Muscle layer of colon (tissue), 2 donors: ENCODE data around the gene FRMD1.

Experiments
- H3K27ac ChIP-seq: one replicate; pipeline ENCODE4 v1.7.0; 2013; ENCODE audit warnings: low read depth, mild to moderate bottlenecking, low read length, moderate library complexity
- H3K27me3 ChIP-seq, 2 donors: one replicate each; pipeline ENCODE4 v1.7.0; 2013; ENCODE audit warnings: low read length in 2 of 2, mild to moderate bottlenecking in 2 of 2; ENCODE audit not compliant: insufficient read depth in 2 of 2, control insufficient read depth in 1 of 2
- H3K36me3 ChIP-seq: one replicate; pipeline ENCODE4 v1.7.0; 2013; ENCODE audit warnings: mild to moderate bottlenecking, low read length; ENCODE audit not compliant: insufficient read depth
- H3K4me1 ChIP-seq: one replicate; pipeline ENCODE4 v1.7.0; 2013; ENCODE audit warnings: mild to moderate bottlenecking, low read length; ENCODE audit not compliant: insufficient read depth
- H3K4me3 ChIP-seq, 2 donors: one replicate each; pipeline ENCODE4 v1.7.0; 2013; ENCODE audit warnings: low read length in 2 of 2, low read depth in 1 of 2, mild to moderate bottlenecking in 1 of 2, moderate library complexity in 1 of 2
- H3K9ac ChIP-seq: one replicate; pipeline ENCODE4 v1.7.0; 2013; ENCODE audit warnings: low read length
- H3K9me3 ChIP-seq: one replicate; pipeline ENCODE4 v1.7.0; 2013; ENCODE audit warnings: mild to moderate bottlenecking, low read length
- donor health status: abdominal sarcoma.
- donor health status: Adenocarcinoma of cecum.

Gene FRMD1

GRCh38 chr6:168055696-168056489 is 23.1 kb downstream of the FRMD1 start:
- Histone ChIP-seq H3K4me3 (no peak overlapping the region), H3K9me3 (no peaks in the 10 kb centered on the region), H3K27me3 (no peaks in the 10 kb centered on the region), H3K9ac (no peak overlapping the region), H3K4me1 (no peaks in the 10 kb centered on the region), H3K27ac (no peak overlapping the region), H3K36me3 (no peaks in the 10 kb centered on the region)

- no peak overlapping the region for H3K4me3 ChIP-seq
- no peaks in the 10 kb centered on the region for H3K9me3 ChIP-seq
- no peaks in the 10 kb centered on the region for H3K36me3 ChIP-seq
- H3K9ac ChIP-seq, result no peak overlapping the region
- no peaks in the 10 kb centered on the region for H3K4me1 ChIP-seq
- no peaks in the 10 kb centered on the region for H3K27me3 ChIP-seq
- no peak overlapping the region for H3K27ac ChIP-seq
Measured at GRCh38 chr6:168054765-168055560, 24.0 kb downstream of the FRMD1 start.

GRCh38 chr6:168053957-168054471 is 25.0 kb downstream of the FRMD1 start:
- H3K27ac ChIP-seq, result no peak overlapping the region
- H3K36me3 ChIP-seq, result no peaks in the 10 kb centered on the region
- no peaks in the 10 kb centered on the region for H3K9me3 ChIP-seq
- no peak overlapping the region for H3K9ac ChIP-seq
- H3K27me3 ChIP-seq, result no peaks in the 10 kb centered on the region
- H3K4me1 ChIP-seq, result no peaks in the 10 kb centered on the region
- no peak overlapping the region for H3K4me3 ChIP-seq

- no peak overlapping the region for H3K9ac ChIP-seq
- H3K9me3 ChIP-seq, result no peaks in the 10 kb centered on the region
- H3K27ac ChIP-seq, result no peak overlapping the region
- no peaks in the 10 kb centered on the region for H3K27me3 ChIP-seq
- no peak overlapping the region for H3K4me3 ChIP-seq
- H3K4me1 ChIP-seq, result no peaks in the 10 kb centered on the region
- no peaks in the 10 kb centered on the region for H3K36me3 ChIP-seq
Measured at GRCh38 chr6:168053086-168053956, 25.7 kb downstream of the FRMD1 start.

- Histone ChIP-seq H3K27ac (no peak overlapping the region), H3K4me1 (no peaks in the 10 kb centered on the region), H3K9ac (no peak overlapping the region), H3K27me3 (no peaks in the 10 kb centered on the region), H3K36me3 (no peaks in the 10 kb centered on the region), H3K9me3 (no peaks in the 10 kb centered on the region), H3K4me3 (no peak overlapping the region)
Measured at GRCh38 chr6:168052291-168052891, 26.6 kb downstream of the FRMD1 start.

GRCh38 chr6:168051648-168052047 is 27.4 kb downstream of the FRMD1 start:
- no peaks in the 10 kb centered on the region for H3K4me1 ChIP-seq

GRCh38 chr6:168050881-168051586 is 28.0 kb downstream of the FRMD1 start:
- Histone ChIP-seq H3K36me3 (no peaks in the 10 kb centered on the region), H3K27me3 (no peaks in the 10 kb centered on the region), H3K9ac (no peak overlapping the region), H3K4me3 (no peak overlapping the region), H3K9me3 (no peaks in the 10 kb centered on the region), H3K4me1 (no peaks in the 10 kb centered on the region), H3K27ac (no peak overlapping the region)

More at GRCh38 chr6:168051648-168052047, 27.4 kb downstream of the FRMD1 start:
- H3K36me3 ChIP-seq, result no peaks in the 10 kb centered on the region
- no peaks in the 10 kb centered on the region for H3K27me3 ChIP-seq
- no peak overlapping the region for H3K9ac ChIP-seq
- H3K9me3 ChIP-seq, result no peaks in the 10 kb centered on the region
- H3K27ac ChIP-seq, result no peak overlapping the region
- H3K4me3 ChIP-seq, result no peak overlapping the region

- no peak overlapping the region for H3K9ac ChIP-seq
- H3K27ac ChIP-seq, result no peak overlapping the region
Measured at GRCh38 chr6:168050225-168050880, 28.7 kb downstream of the FRMD1 start.

GRCh38 chr6:168049706-168050224 is 29.2 kb downstream of the FRMD1 start:
- no peaks in the 10 kb centered on the region for H3K36me3 ChIP-seq
- H3K4me1 ChIP-seq, result no peaks in the 10 kb centered on the region
- H3K27me3 ChIP-seq, result no peaks in the 10 kb centered on the region
- H3K4me3 ChIP-seq, result no peak overlapping the region
- H3K9me3 ChIP-seq, result no peaks in the 10 kb centered on the region
- H3K27ac ChIP-seq, result no peak overlapping the region
- H3K9ac ChIP-seq, result no peak overlapping the region

More at GRCh38 chr6:168050225-168050880, 28.7 kb downstream of the FRMD1 start:
- Histone ChIP-seq H3K4me1 (no peaks in the 10 kb centered on the region), H3K4me3 (no peak overlapping the region), H3K27me3 (no peaks in the 10 kb centered on the region), H3K36me3 (no peaks in the 10 kb centered on the region), H3K9me3 (no peaks in the 10 kb centered on the region)

- no peaks in the 10 kb centered on the region for H3K36me3 ChIP-seq
- no peaks in the 10 kb centered on the region for H3K4me1 ChIP-seq
- H3K4me3 ChIP-seq, result no peak overlapping the region
- no peak overlapping the region for H3K9ac ChIP-seq
- no peaks in the 10 kb centered on the region for H3K9me3 ChIP-seq
- no peaks in the 10 kb centered on the region for H3K27me3 ChIP-seq
- no peak overlapping the region for H3K27ac ChIP-seq
Measured at GRCh38 chr6:168049277-168049676, 29.7 kb downstream of the FRMD1 start.
